Heart left ventricle (tissue), 16 donors: ENCODE results near the gene BORCS5. TPM values are rescaled to one million over a fixed set of nuclear protein-coding genes. Genes with fewer than 3 reads are reported as not detected.

Source experiments
- ATAC-seq, 4 donors: fragments of 200-7000 bp; cut with Tn5 transposase; one replicate each; pipeline ENCODE4 v1.9.1; 2020 to 2022; ENCODE audit warnings: moderate library complexity in 4 of 4, mild to moderate bottlenecking in 3 of 4, moderate number of reproducible peaks in 1 of 4
- DNase-seq, 5 donors: peaks; one replicate each; pipeline ENCODE4 v3.0.0-alpha.2; 2020
- H3K27ac ChIP-seq, 12 donors: fragments of 200-600 bp; sonication (generic) in 4 of 12; one replicate each; pipeline versions ENCODE4 v1.5.0 to v1.8.0; 2016 to 2022; ENCODE audit warnings: mild to moderate bottlenecking in 2 of 12
- H3K27me3 ChIP-seq, 9 donors: fragments of 200-600 bp; sonication (generic) in 2 of 9; one replicate each; pipeline versions ENCODE4 v1.5.1 to v1.8.0; 2016 to 2022; ENCODE audit warnings: mild to moderate bottlenecking in 3 of 9
- H3K36me3 ChIP-seq, 9 donors: fragments of 200-600 bp; sonication (generic) in 2 of 9; one replicate each; pipeline versions ENCODE4 v1.5.0 to v1.8.0; 2018 to 2022; ENCODE audit warnings: mild to moderate bottlenecking in 2 of 9
- H3K4me1 ChIP-seq, 12 donors: fragments of 200-600 bp; sonication (generic) in 4 of 12; one replicate each; pipeline versions ENCODE4 v1.5.0 to v1.8.0; 2016 to 2022; ENCODE audit warnings: mild to moderate bottlenecking in 3 of 12
- H3K4me3 ChIP-seq, 12 donors: fragments of 200-600 bp; sonication (generic) in 4 of 12; one replicate each; pipeline versions ENCODE4 v1.5.0 to v1.8.0; 2017 to 2022; ENCODE audit warnings: mild to moderate bottlenecking in 9 of 12, moderate library complexity in 4 of 12
- H3K9me3 ChIP-seq, 12 donors: fragments of 200-600 bp; sonication (generic) in 4 of 12; one replicate each; pipeline versions ENCODE4 v1.5.0 to v1.8.0; 2016 to 2022; ENCODE audit warnings: mild to moderate bottlenecking in 1 of 12
- POLR2A ChIP-seq, 2 donors: fragments of 450-650 bp; IDR thresholded peaks; one replicate each; pipeline ENCODE4 v1.6.1; 2017; ENCODE audit warnings: antibody characterized with exemption in 2 of 2, mild to moderate bottlenecking in 2 of 2, moderate library complexity in 2 of 2
- WGBS, 4 donors: extraction: QIAGEN DNeasy Blood & Tissue Kit in 2 of 4; methylation state at CpG; one replicate each; pipeline versions ENCODE4 v1.1.5 to v1.1.7; 2013 to 2018; 5-methylcytosine and 5-hydroxymethylcytosine counted together
- intact Hi-C, 10 donors: fragments of 100-400 bp; cut with DNase I; formaldehyde crosslinking; loops; one replicate each; pipeline versions ENCODE4 v1.11.1 to v1.14.2; 2022
- polyA plus RNA-seq, 2 donors: library from polyadenylated mRNA; stranded (reverse); fragments of 200-250 nt; gene quantifications; one replicate each; pipeline ENCODE4 v1.2.3, GENCODE V29; 2013
- total RNA-seq, 9 donors: library from RNA; depleted of rRNA in 2 of 9; stranded (reverse); fragments of >200 nt in 2 of 9; fragmentation: NEBNext Ultra II Directional in 3 of 9; extraction: Animal tissue kit (Norgen Biotek cat#: 25700) in 3 of 9; gene quantifications; one replicate each; pipeline versions ENCODE4 v1.1.0 to v1.2.4, GENCODE V29; 2016 to 2023
- TF ChIP-seq, protein P1 (sequence below), 12 donors: fragments of 200-600 bp; sonication (generic) in 4 of 12; IDR thresholded peaks; one replicate each; pipeline versions ENCODE4 v1.5.0 to v1.8.0; 2018 to 2022; ENCODE audit warnings: antibody characterized with exemption in 12 of 12, mild to moderate bottlenecking in 5 of 12
- donor health status: ischemic (EF 13 %, LVEDD 7.1; RV severe dilation, severe dysfunction).
- donor health status: healthy with polysubstance abuse.
- donor health status: DM: no; HTN: yes; CAD: no.
- donor health status: DM: no; HTN: no; CAD: no.
- donor health status: ischemic (EF 25% LVEDD 6.9; RV normal size, moderate dysfunction).
- donor health status: ischemic (EF 25% LVEDD 5.7; RV mildly dilated, moderate dysfunction).
- donor health status: healthy.
- donor health status: DM: yes; HTN: yes; CAD: no.
- donor health status: ischemic (EF 35%, LVEDD 5.7; RV mildly dilated, moderate dysfunction).
- donor health status: nonischemic (EF 11% LVEDD 7.7; RV severe dilation, severe dysfunction).
- donor health status: DM: yes; HTN: yes; CAD: no.
- donor health status: PGD.
- donor health status: ischemic (EF 29% LVEDD 5.4; RV normal size, mild dysfunction).
- donor health status: nonischemic (EF 23%, LVEDD 6.1; RV moderate dilation, normal function).

The BORCS5 gene
- total and polyA plus RNA-seq, 11 donors = 3.9 to 21.3 (median 12.3) TPM

DNA sequence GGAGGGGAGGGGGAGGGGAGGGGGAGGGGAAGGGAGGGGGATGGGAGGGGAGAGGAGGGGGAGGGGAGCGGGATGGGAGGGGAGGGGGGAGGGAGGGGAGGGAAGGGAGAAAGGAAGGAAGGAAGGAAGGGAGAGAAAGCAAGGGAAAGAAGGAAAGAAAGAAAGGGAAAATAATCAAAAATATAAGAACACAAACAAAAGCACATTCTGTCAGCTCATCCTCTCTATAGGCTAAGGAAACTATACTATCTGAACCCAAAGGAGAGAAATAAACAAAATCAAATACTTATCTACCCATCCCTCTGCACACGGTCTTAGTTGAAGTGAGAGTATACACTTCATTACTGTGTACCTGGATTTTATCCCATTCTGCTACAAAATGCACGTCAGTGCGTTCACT, 33.8 kb upstream of the BORCS5 start:
- H3K4me3 ChIP-seq = no peak overlapping the region
- H3K27me3 ChIP-seq = no peaks in the 10 kb centered on the region
- WGBS, 4 donors = 68 to 90% (median 79%) methylated on average over 4 of the region's 4 CpGs
- no peaks in the 10 kb centered on the region for H3K9me3 ChIP-seq
- no peak overlapping the region for H3K27ac ChIP-seq
- DNase-seq = no peak
- H3K4me1 ChIP-seq = peaks cover 0 to 17% (median 9%) of the 10 kb centered on the region in 12 donors
- no peak for ATAC-seq
- H3K36me3 ChIP-seq = no peaks in the 10 kb centered on the region
- intact Hi-C loops = loop anchor here in 4 of 10 donors (5.0 to 10.0 kb wide), 3 partner anchors 56 to 738 kb away; partner anchors contain the start of gene LRP6 (in 4 of the 4)
- TF ChIP-seq, protein P1, sequence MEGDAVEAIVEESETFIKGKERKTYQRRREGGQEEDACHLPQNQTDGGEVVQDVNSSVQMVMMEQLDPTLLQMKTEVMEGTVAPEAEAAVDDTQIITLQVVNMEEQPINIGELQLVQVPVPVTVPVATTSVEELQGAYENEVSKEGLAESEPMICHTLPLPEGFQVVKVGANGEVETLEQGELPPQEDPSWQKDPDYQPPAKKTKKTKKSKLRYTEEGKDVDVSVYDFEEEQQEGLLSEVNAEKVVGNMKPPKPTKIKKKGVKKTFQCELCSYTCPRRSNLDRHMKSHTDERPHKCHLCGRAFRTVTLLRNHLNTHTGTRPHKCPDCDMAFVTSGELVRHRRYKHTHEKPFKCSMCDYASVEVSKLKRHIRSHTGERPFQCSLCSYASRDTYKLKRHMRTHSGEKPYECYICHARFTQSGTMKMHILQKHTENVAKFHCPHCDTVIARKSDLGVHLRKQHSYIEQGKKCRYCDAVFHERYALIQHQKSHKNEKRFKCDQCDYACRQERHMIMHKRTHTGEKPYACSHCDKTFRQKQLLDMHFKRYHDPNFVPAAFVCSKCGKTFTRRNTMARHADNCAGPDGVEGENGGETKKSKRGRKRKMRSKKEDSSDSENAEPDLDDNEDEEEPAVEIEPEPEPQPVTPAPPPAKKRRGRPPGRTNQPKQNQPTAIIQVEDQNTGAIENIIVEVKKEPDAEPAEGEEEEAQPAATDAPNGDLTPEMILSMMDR (IDR thresholded peaks at IDR 0.05) = no peak
- no peak for TF ChIP-seq POLR2A (IDR thresholded peaks at IDR 0.05)

DNA sequence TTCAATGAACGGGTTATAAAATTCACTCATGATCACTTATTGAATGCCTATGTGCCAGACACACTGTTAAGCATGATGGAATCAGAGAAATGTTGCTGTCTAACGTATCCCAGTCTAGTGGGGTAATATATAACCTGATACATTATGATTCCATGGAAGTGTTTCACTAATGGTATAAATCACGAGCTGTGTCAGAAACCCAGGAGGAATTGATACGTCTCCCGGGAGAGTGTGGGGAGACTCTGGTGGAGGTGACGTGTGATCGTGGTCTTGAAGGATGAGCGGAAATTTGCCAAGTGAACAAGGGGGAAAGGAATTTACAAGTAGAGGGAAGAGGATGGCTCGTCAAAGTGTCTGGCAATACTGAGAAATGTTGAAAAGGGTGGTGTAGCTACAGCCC, 33.3 kb upstream of the BORCS5 start:
- Histone ChIP-seq H3K27me3 (no peaks in the 10 kb centered on the region), H3K4me3 (no peak overlapping the region), H3K36me3 (no peaks in the 10 kb centered on the region), H3K9me3 (no peaks in the 10 kb centered on the region), H3K27ac (no peak overlapping the region), H3K4me1 (peaks cover 0 to 17% (median 9%) of the 10 kb centered on the region in 12 donors)
- no peak for ATAC-seq
- DNase-seq = no peak
- intact Hi-C loops = loop anchor here in 4 of 10 donors (5.0 to 10.0 kb wide), 3 partner anchors 56 to 739 kb away; partner anchors contain the start of gene LRP6 (in 4 of the 4)
- WGBS, 4 donors = 90 to 92% (median 91%) methylated on average over 9 of the region's 9 CpGs
- TF ChIP-seq, protein P1 (IDR thresholded peaks at IDR 0.05) = no peak
- TF ChIP-seq POLR2A (IDR thresholded peaks at IDR 0.05) = no peak

DNA sequence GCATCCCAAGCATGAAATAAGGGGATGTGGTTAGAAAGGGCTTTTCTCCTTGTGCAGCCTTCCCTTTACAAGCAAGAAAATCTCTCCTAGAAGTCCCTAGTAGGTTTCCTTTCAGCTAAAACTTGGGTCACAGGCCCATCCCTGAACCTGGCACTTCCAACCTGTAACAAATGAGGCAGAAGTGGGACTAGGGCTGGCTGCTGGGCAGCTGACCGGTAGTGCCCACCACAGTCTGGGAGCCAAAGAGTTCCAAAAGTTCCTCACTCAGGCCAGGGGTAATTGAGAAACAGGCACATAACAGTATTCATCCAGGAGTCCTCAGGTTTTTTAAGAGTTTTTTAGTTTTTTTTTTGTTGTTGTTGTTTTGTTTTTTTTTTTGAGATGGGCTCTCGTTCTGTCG, 30.6 kb upstream of the BORCS5 start:
- no peak for ATAC-seq
- Histone ChIP-seq H3K27me3 (no peaks in the 10 kb centered on the region), H3K4me1 (peaks cover 0 to 12% (median 7%) of the 10 kb centered on the region in 12 donors), H3K36me3 (peaks cover 0 to 6% (median 0%) of the 10 kb centered on the region in 9 donors), H3K9me3 (no peaks in the 10 kb centered on the region), H3K27ac (no peak overlapping the region), H3K4me3 (no peak overlapping the region)
- intact Hi-C loops = loop anchor here in 7 of 10 donors (2.0 to 10.0 kb wide), 6 partner anchors 59 to 741 kb away; partner anchors contain the start of gene LRP6 (in 4 of the 7)
- WGBS, 4 donors = 89 to 94% (median 91%) methylated on average over 3 of the region's 3 CpGs
- DNase-seq = no peak
- TF ChIP-seq, protein P1 (IDR thresholded peaks at IDR 0.05) = no peak
- no peak for TF ChIP-seq POLR2A (IDR thresholded peaks at IDR 0.05)

DNA sequence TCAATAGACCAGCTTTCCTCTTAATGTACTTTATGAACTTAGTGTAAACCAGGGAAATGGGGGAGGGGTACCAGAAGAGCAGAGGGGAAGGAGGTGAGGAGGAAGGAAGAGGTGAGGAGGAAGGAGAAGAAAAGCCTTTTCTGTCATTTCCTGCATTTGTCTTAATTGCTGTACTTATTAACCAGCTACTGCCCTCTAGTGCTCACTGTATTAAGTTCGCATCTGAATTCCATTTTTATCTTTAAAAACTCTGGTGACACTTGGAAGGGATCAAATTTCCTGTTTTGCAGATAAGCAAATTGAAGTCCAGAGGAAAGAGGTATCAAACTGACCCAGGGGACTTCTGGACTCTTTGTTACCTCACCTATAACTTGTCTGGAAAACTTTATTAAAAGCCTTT, 29.1 kb upstream of the BORCS5 start:
- intact Hi-C loops = loop anchor here in 7 of 10 donors (2.0 to 10.0 kb wide), 6 partner anchors 61 to 743 kb away; partner anchors contain the start of gene LRP6 (in 4 of the 7)
- WGBS, 4 donors = 0 to 3% (median 1%) methylated on average over 1 of the region's 1 CpG
- peaks cover 0 to 6% (median 0%) of the 10 kb centered on the region in 9 donors for H3K36me3 ChIP-seq
- H3K27ac ChIP-seq = peak overlapping the region in 6 of 12 donors; percentile 0 to 63 (median 36)
- no peaks in the 10 kb centered on the region for H3K9me3 ChIP-seq
- ATAC-seq (peak in 3 of 4 donors; percentile 41 to 57 (median 57)), DNase-seq (no peak)
- no peak overlapping the region for H3K4me3 ChIP-seq
- no peak for TF ChIP-seq POLR2A (IDR thresholded peaks at IDR 0.05)
- TF ChIP-seq, protein P1 (IDR thresholded peaks at IDR 0.05) = peak; percentile 45 to 84 (median 70)
- H3K4me1 ChIP-seq = peaks cover 0 to 12% (median 8%) of the 10 kb centered on the region in 12 donors
- H3K27me3 ChIP-seq = no peaks in the 10 kb centered on the region
